Measurements from ENCODE around the gene TRIM25.
"Not testable (repeated sequence)": the region's sequence is repeated elsewhere in the genome, so short reads cannot be mapped to it uniquely, and the experiment has no call there.

Gene TRIM25

GRCh38 chr17:56913867-56914580 is at the start of gene TRIM25:
Gene TRIM25 (minus strand): TSS chr17:56914049. CDS start chr17:56913988, 61 bp downstream.
- DNase-seq, result peak; percentile 83

GRCh38 chr17:56960596-56961538 is 47.0 kb upstream of the TRIM25 start, which contains the start of gene COIL:
Gene COIL (minus strand): TSS chr17:56961050. CDS start chr17:56961019, 31 bp downstream.
- DNase-seq, result peak; percentile 93

- no peak for DNase-seq
Observed at GRCh38 chr17:56956992-56957391, 43.1 kb upstream of the TRIM25 start.

GRCh38 chr17:56949595-56949994 is 35.7 kb upstream of the TRIM25 start:
- DNase-seq, result no peak

- DNase-seq, result no peak
Observed at GRCh38 chr17:56948491-56948890, 34.6 kb upstream of the TRIM25 start.

GRCh38 chr17:56947741-56948140 is 33.9 kb upstream of the TRIM25 start:
- no peak for DNase-seq

- no peak for DNase-seq
Observed at GRCh38 chr17:56945938-56946505, 32.2 kb upstream of the TRIM25 start.

- no peak for DNase-seq
Observed at GRCh38 chr17:56943505-56944125, 29.8 kb upstream of the TRIM25 start.

- DNase-seq, result peak; percentile 17
Observed at GRCh38 chr17:56939869-56940484, 26.1 kb upstream of the TRIM25 start.

- not testable (repeated sequence) for DNase-seq
Observed at GRCh38 chr17:56938206-56938605, 24.4 kb upstream of the TRIM25 start.

GRCh38 chr17:56937687-56938086 is 23.8 kb upstream of the TRIM25 start:
- no peak for DNase-seq

GRCh38 chr17:56936697-56937322 is 23.0 kb upstream of the TRIM25 start:
- no peak for DNase-seq

GRCh38 chr17:56935461-56935860 is 21.6 kb upstream of the TRIM25 start:
- no peak for DNase-seq

GRCh38 chr17:56934280-56934679 is 20.4 kb upstream of the TRIM25 start:
- no peak for DNase-seq

- DNase-seq, result no peak
Observed at GRCh38 chr17:56933868-56934267, 20.0 kb upstream of the TRIM25 start.

- no peak for DNase-seq
Observed at GRCh38 chr17:56933151-56933745, 19.4 kb upstream of the TRIM25 start.

- DNase-seq, result no peak
Observed at GRCh38 chr17:56930739-56931337, 17.0 kb upstream of the TRIM25 start.

GRCh38 chr17:56929362-56929969 is 15.6 kb upstream of the TRIM25 start:
- peak; percentile 3 for DNase-seq

GRCh38 chr17:56928586-56928985 is 14.7 kb upstream of the TRIM25 start:
- DNase-seq, result no peak

- DNase-seq, result no peak
Observed at GRCh38 chr17:56926704-56927103, 12.9 kb upstream of the TRIM25 start.

- no peak for DNase-seq
Observed at GRCh38 chr17:56926270-56926669, 12.4 kb upstream of the TRIM25 start.

Data from NCI-H2171 (cell line).